GM19397 (cell line): ENCODE data around the gene MRPL27.
"Not testable (repeated sequence)": the region's sequence is repeated elsewhere in the genome, so short reads cannot be mapped to it uniquely, and the experiment has no call there.

Experiments used
- ATAC-seq: cut with Tn5 transposase; IDR thresholded peaks from one replicate; pipeline ENCODE4 v1.9.1; 2021; ENCODE audit warnings: mild to moderate bottlenecking, moderate library complexity; ENCODE audit not compliant: unreplicated experiment

Gene MRPL27

GRCh38 chr17:50372758-50373556, at the start of gene MRPL27, which contains the start of gene EME1:
Gene MRPL27 (minus strand): TSS chr17:50373184. CDS start chr17:50373170, 14 bp downstream.
Gene EME1 (plus strand): TSS chr17:50373229. CDS start chr17:50375209, 1,980 bp downstream.
- ATAC-seq = peak; percentile 85

- no peak for ATAC-seq
Observed at GRCh38 chr17:50422738-50423137, 49.8 kb upstream of the MRPL27 start.

- ATAC-seq = no peak
Observed at GRCh38 chr17:50421308-50422051, 48.5 kb upstream of the MRPL27 start.

GRCh38 chr17:50420419-50421112, 47.6 kb upstream of the MRPL27 start:
- no peak for ATAC-seq

- not testable (repeated sequence) for ATAC-seq
Observed at GRCh38 chr17:50419577-50419976, 46.6 kb upstream of the MRPL27 start.

GRCh38 chr17:50414808-50415207, 41.8 kb upstream of the MRPL27 start:
- no peak for ATAC-seq

GRCh38 chr17:50412188-50412732, 39.3 kb upstream of the MRPL27 start:
- ATAC-seq = no peak

GRCh38 chr17:50407921-50408320, 34.9 kb upstream of the MRPL27 start:
- ATAC-seq = no peak

GRCh38 chr17:50406578-50406977, 33.6 kb upstream of the MRPL27 start:
- no peak for ATAC-seq

GRCh38 chr17:50405351-50405750, 32.4 kb upstream of the MRPL27 start:
- not testable (repeated sequence) for ATAC-seq

GRCh38 chr17:50399591-50399990, 26.6 kb upstream of the MRPL27 start:
- ATAC-seq = not testable (repeated sequence)

- ATAC-seq = not testable (repeated sequence)
Observed at GRCh38 chr17:50398672-50399071, 25.7 kb upstream of the MRPL27 start.

- ATAC-seq = no peak
Observed at GRCh38 chr17:50397919-50398285, 24.9 kb upstream of the MRPL27 start.

- ATAC-seq = peak; percentile 95
Observed at GRCh38 chr17:50397111-50397918, 24.3 kb upstream of the MRPL27 start, which contains the start of gene LRRC59. Gene LRRC59 (minus strand): TSS chr17:50397523. CDS start chr17:50397317, 206 bp downstream.

GRCh38 chr17:50396261-50397110, 23.5 kb upstream of the MRPL27 start:
- ATAC-seq = no peak

GRCh38 chr17:50394711-50395110, 21.7 kb upstream of the MRPL27 start:
- ATAC-seq = no peak

- no peak for ATAC-seq
Observed at GRCh38 chr17:50393700-50394099, 20.7 kb upstream of the MRPL27 start.

- no peak for ATAC-seq
Observed at GRCh38 chr17:50392621-50393020, 19.6 kb upstream of the MRPL27 start.

GRCh38 chr17:50389534-50389933, 16.6 kb upstream of the MRPL27 start:
- ATAC-seq = no peak
